GM21515 (cell line): ENCODE measurements around the gene ZNF107.
"Not testable (repeated sequence)": the region's sequence is repeated elsewhere in the genome, so short reads cannot be mapped to it uniquely, and the experiment has no call there.

Source experiments
- ATAC-seq: cut with Tn5 transposase; IDR thresholded peaks from one replicate; pipeline ENCODE4 v1.9.1; 2021; ENCODE audit not compliant: unreplicated experiment

The ZNF107 gene

GRCh38 chr7:64642875-64643274, 23.1 kb upstream of the ZNF107 start:
- ATAC-seq, result no peak

DNA sequence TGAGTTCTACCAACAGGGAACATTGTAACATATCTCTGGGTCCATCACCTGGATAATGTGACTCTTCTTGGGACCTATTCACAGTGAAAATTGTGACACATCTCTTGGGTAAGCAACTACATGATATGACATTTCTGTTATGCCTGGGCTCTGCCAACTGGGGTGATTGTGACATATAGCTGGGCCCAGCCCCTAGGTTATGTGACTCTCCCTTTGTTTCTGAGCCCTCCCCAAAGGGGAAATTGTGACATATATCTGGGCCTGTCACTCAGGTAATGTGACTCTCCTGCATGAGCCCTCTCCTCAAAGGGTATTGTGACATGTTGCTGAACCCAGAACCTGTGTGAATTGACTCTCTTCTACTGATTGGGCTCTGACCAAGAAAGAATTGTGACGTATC, 22.4 kb upstream of the ZNF107 start:
- ATAC-seq, result no peak

- ATAC-seq, result no peak
Measured at GRCh38 chr7:64651203-64651602, 14.7 kb upstream of the ZNF107 start.

DNA sequence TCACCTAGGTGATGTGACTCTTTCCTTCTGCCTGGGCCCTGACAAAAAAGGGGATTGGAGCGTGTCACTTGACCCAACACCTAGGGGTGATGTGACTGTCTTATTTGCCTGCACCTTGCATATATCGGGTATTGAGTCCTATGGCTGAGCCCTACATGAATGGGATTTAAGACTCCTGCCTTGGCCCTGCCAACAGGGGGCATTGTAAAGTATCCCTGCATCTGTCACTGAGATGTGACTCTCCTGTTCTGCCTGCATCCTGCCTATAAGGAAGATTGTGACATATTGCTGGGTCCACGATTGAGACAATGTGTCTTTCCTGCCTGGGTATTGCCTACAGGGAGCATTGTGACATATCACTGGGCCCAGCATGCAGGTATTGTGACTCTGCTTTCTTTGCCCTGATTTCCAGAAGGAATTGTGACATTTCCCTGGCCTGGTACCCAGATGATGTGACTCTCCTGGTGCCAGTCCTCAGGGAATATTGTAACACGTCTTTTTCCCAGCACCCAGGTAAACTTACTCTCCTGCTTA, 14.2 kb upstream of the ZNF107 start:
- no peak for ATAC-seq

DNA sequence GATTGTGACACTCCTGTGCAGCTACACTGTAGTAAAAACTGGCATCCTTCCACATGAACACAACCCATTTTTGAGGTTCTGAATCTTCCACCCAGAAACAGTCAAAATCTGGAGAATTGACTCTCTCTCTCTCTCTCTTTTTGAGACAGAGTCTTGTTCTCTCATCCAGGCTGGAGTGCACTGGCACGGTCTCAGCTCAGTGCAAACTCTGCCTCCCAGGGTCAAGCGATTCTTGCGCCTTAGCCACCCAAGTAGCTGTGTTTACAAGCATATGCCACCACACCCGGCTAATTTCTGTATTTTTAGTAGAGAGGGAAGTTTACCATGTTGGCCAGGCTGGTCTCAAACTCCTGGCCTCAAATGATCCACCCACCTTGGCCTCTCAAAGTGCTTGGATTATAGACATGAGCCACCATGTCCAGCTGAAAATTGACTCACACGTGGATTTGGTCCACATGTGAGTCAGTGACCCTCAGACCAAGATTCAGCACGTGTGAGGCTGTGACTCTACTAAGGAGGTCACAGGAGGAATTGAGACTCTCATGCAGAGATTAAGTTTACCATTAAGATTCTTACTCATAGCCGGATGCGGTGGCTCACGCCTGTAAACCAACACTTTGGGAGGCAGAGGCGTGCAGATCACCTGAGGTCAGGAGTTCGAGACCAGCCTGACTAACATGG, 12.1 kb upstream of the ZNF107 start:
- ATAC-seq, result no peak

- no peak for ATAC-seq
Measured at GRCh38 chr7:64654796-64655548, 11.0 kb upstream of the ZNF107 start.

DNA sequence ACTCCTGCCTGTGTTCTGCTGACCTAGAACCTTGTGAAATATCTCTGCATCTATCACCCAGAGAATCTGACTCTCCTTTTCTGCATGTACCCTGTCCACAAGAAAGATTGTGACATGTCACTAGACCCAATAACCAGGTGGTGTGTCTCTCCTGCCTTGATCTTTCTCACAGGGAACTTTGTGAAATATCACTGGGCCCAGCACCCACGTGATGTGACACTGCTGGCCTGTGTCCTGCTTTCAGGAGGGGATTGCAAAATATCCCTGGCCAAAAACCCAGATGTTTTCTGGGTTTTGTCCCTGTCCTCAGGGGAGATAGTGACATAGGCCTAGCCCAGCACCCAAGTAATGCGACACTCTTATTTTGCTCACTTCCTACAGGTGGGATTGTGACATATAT, 10.1 kb upstream of the ZNF107 start:
- ATAC-seq, result no peak

DNA sequence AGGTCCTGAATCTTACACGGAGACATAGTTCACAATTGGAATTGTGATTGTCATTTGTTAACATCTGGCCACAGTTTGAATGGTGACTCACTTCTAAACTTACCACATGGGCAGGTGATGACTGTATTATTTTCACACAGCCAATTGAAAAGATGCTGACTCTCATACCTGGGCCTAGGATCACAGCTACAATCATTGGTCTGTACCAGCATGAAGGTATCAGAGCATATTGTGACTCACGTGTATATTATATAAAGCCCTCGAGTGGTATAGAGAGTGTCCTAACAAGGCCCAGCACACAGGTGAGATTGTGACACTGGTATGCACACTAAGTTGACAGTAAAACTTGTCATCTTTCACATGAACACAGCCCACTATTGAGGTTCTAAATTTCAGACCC, 9.4 kb upstream of the ZNF107 start:
- no peak for ATAC-seq

DNA sequence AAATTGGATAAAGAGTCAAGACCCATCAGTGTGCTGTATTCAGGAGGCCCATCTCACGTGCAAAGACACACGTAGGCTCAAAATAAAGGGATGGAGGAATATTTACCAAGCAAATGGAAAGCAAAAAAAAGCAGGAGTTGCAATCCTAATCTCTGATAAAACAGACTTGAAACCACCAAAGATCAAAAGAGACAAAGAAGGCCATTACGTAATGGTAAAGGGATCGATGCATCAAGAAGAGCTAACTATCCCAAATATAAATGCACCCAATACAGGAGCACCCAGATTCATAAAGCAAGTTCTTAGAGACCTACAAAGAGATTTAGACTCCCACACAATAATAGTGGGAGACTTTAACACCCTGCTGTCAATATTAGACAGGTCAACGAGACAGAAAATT, 3.8 kb upstream of the ZNF107 start:
- not testable (repeated sequence) for ATAC-seq

DNA sequence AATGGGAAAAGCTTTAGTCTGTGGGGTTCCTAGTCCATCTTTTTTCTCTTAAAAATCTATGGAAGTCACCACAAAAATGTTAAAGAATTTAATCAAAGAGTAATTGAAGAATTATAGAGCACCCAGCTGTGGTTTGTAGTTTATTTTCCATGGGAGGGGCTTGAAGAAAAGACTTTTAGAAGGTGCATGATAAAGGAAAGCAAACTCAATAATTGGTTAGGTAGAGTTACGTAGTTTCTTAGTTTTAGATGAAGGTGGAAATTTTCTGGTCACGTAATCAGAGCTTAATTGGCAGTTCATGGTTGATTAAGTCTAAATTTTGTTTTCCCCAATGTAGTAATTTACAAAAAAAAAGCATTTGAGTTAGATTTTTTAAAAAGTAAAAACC, 724 bp downstream of the ZNF107 start:
- ATAC-seq, result no peak

- no peak for ATAC-seq
Measured at GRCh38 chr7:64667311-64667710, 1.4 kb downstream of the ZNF107 start.

GRCh38 chr7:64672414-64672813, 6.5 kb downstream of the ZNF107 start:
- no peak for ATAC-seq

DNA sequence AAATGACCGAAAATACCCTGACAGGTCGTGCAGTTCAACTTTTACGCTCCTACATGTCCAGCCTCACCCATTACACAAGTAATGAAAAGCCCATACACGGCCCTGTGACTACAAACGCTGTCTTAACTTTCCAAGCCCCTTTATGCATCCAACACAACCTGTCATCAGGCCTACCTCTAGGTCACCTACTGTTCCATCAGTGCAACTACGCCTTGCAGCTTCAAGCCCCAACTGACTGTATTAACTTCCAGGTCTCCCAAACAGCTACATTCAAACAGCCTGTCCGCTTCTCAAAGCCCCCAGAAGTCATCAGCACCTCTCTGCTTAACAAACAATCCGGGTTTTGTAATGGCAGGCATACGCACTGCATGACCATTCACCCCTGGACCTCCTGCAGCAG, 19.2 kb downstream of the ZNF107 start:
- no peak for ATAC-seq

DNA sequence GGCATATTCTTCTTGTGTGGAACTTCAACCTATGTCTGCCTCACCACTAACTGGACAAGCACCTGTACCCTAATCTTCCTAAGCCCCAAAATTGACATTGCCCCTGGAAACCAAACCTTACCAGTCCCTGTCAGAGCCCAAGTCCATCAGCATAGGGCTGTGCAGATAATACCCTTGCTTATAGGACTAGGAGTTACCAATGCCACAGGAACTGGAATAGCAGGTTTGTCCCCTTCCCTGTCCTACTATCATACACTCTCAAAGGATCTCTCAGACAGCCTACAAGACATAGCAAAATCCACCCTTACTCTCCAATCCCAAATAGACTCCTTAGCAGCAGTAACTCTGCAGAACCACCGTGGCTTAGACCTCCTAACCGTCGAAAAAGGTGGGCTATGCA, 19.8 kb downstream of the ZNF107 start:
- no peak for ATAC-seq

DNA sequence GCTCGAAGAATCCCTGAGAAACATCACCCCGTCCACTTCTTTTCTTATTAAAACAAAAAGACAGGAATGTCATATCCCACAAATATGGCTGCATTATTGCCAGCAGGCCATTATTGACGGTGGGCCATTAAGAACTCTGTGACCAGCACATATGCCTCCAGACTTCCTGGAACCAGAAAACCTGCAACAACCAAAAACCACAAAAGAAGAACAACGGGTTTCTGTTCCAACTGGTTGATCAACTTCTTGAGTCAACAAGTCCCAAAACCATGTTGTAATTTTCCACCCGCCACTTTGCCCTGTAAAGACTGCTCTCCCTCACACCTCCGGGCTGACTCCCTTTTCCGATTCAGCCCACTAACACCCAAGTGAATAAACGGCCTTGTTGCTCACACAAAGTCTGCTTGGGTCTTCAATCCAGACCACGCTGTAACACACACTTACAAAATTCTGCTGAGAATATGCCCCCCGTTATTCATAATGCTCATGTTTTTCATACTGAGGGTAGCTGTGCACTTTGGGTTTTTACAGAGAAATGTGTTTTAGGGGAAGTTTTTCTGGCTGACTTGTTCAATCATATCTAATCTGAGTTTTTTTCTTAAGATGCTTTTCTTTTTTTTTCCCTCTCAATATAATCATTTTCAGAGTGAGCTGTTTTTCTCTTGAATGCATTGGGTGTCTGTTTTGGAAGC, 20.7 kb downstream of the ZNF107 start:
- no peak for ATAC-seq

DNA sequence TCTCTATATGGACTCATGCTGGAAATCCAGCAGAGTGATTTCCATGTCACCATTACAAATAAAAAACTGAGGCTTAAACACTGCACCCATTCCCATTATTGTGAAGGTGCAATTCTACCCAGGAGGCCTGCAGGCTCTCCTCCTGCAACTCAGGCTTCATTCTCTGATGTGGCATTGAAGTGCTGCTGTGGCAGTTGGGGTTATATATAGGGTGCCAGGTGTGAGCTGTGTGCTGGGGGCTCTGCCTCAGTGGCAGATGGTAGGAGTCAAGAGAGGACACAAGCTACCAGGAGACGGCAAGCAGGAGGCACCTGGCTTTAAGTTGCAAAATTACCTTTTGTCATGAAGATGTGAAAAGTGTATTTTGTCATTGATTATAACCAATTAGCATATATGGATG, 21.3 kb downstream of the ZNF107 start:
- no peak for ATAC-seq

DNA sequence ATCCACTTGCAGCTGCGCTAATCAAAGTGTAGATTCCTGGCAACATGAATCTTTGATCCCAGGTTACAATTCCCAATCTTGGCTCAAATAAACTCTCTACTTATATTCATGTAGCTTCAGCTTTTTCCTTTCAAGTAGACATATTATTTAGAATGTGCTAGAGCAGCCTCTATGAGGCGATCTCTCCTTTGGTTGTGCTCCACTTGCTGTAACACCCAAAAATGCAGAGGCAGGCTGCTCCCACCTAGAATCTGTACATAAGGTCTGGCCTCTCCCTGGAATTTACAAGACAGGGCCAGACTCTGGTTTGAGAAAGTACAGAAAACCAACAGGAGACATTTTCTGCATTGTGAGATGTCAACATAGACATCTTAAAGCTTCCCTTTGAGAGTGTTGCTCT, 23.1 kb downstream of the ZNF107 start:
- ATAC-seq, result no peak

DNA sequence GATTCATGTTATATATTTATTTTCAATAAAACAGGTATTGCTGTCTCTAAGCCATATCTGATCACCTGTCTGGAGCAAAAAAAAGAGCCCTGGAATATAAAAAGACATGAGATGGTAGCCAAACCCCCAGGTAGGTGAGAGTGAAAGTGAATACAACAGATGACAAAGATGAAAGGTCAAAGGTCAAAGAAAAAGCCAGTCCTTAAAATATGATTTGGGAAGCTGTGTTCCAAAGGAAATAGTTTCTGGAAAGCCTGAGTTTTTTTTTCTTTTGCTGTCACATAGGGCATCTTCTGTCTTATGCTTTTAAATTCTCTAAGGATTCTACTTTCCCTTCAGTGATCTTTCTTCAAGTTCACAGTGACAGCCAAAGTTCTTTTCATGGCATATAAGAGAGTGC, 25.9 kb downstream of the ZNF107 start:
- ATAC-seq, result no peak

- not testable (repeated sequence) for ATAC-seq
Measured at GRCh38 chr7:64697863-64698262, 31.9 kb downstream of the ZNF107 start.

GRCh38 chr7:64706625-64707292, 40.8 kb downstream of the ZNF107 start:
- ATAC-seq, result no peak

- ATAC-seq, result not testable (repeated sequence)
Measured at GRCh38 chr7:64717896-64718295, 52.0 kb downstream of the ZNF107 start.
